ENCODE results near the gene FRA10AC1. TPM values are rescaled to one million over a fixed set of nuclear protein-coding genes. Genes with fewer than 3 reads are reported as not detected.

The FRA10AC1 gene
- total RNA-seq, 1 experiment from 2014 or later = 12.4 TPM

- no peak overlapping the region for H2BK120ac ChIP-seq (ENCODE audit: low read depth, low read length, poor library complexity, severe bottlenecking)
- no peaks in the 10 kb centered on the region for H4K20me1 ChIP-seq (ENCODE audit: control insufficient read depth, insufficient read depth, insufficient read length)
- no peak overlapping the region for H2BK20ac ChIP-seq (ENCODE audit: low read depth, low read length, poor library complexity, severe bottlenecking)
- H4K5ac ChIP-seq (ENCODE audit: insufficient read length, low read depth, low read length) = no peak overlapping the region
- no peak overlapping the region for H2BK5ac ChIP-seq (ENCODE audit: insufficient read length, low read length)
- H3K56ac ChIP-seq (ENCODE audit: insufficient read length, low read depth, low read length) = no peak overlapping the region
- H4K91ac ChIP-seq (ENCODE audit: insufficient read length, low read depth, low read length) = no peak overlapping the region
- no peaks in the 10 kb centered on the region for H3K79me1 ChIP-seq (ENCODE audit: insufficient read depth, low read depth, low read length, poor library complexity, severe bottlenecking)
- H3K23me2 ChIP-seq (ENCODE audit: insufficient read length, low read depth, low read length, poor library complexity, severe bottlenecking) = no peaks in the 10 kb centered on the region
- peak overlapping the region in 1 of 3 experiments; percentile 57; a peak in 1 of 7 replicates for H3K27ac Mint-ChIP-seq
- H3K9ac ChIP-seq (ENCODE audit: extremely low read depth, insufficient read length, low read length) = no peak overlapping the region
- no CpG with 5 or more reads among the region's 4 CpGs for WGBS (ENCODE audit: extremely low coverage, insufficient read length, low lambda C conversion rate)
- H3K23ac ChIP-seq (ENCODE audit: insufficient read length, low read depth, low read length) = no peak overlapping the region
- H3K4me1 Mint-ChIP-seq = peaks cover 51 to 70% of the 10 kb centered on the region in 2 experiments
- H4K8ac ChIP-seq (replicated peaks; ENCODE audit: insufficient read length, low read depth, low read length) = no peak overlapping the region
- H3K36me3 Mint-ChIP-seq (ENCODE audit: insufficient read depth in 1 of 3, low read depth in 3 of 3) = no peaks in the 10 kb centered on the region
- H3K4ac ChIP-seq (ENCODE audit: low read depth, low read length) = no peak overlapping the region
- H3K4me1 ChIP-seq (ENCODE audit: insufficient read depth, low read length) = peaks cover 7% of the 10 kb centered on the region; the same call in 1 of the 2 replicates
- H3K79me2 ChIP-seq (ENCODE audit: insufficient read depth, low read length) = no peaks in the 10 kb centered on the region
- peak; percentile 86 for DNase-seq
- peak; percentile 76 for TF ChIP-seq CTCF (conservative IDR thresholded peaks at IDR 0.05)
- no peak overlapping the region for H3K27ac ChIP-seq (ENCODE audit: insufficient read length, low read depth, low read length)
- no peak overlapping the region for H3K4me3 Mint-ChIP-seq
- no peak overlapping the region for H3K14ac ChIP-seq (ENCODE audit: insufficient read depth, low read length)
- H3K27me3 Mint-ChIP-seq (ENCODE audit: low read depth) = no peaks in the 10 kb centered on the region; the same call in none of the 2 replicates
- H3K18ac ChIP-seq (ENCODE audit: insufficient read length, low read depth, low read length) = no peak overlapping the region
- H2BK15ac ChIP-seq (ENCODE audit: low read depth, low read length) = no peak overlapping the region
- no peak overlapping the region for H3K4me2 ChIP-seq (ENCODE audit: insufficient read depth, insufficient read length, low read length)
- H2AK5ac ChIP-seq (ENCODE audit: insufficient read length, low read length) = no peak overlapping the region
- H3K9me3 ChIP-seq (ENCODE audit: control insufficient read depth, low read depth, low read length) = no peaks in the 10 kb centered on the region
- no peak overlapping the region for H2AFZ ChIP-seq (ENCODE audit: low read length)
- no peak overlapping the region for H2BK12ac ChIP-seq (ENCODE audit: insufficient read length, low read depth, low read length)
- H3K9me3 Mint-ChIP-seq = no peaks in the 10 kb centered on the region; a peak in 1 of 5 replicates
- no peaks in the 10 kb centered on the region for H3K27me3 ChIP-seq (ENCODE audit: insufficient read depth, low read length)
- no peak overlapping the region for H3T11ph ChIP-seq (ENCODE audit: low read length)
Observed at GRCh38 chr10:93746844-93747284, 44.5 kb upstream of the FRA10AC1 start.
